Neural cell (in vitro differentiated cells): Measurements from ENCODE around the gene PRKCE. TPM values are rescaled to one million over a fixed set of nuclear protein-coding genes. Genes with fewer than 3 reads are reported as not detected.

Source experiments
- H2AFZ ChIP-seq: fragments of 200-600, 300-800 bp; sonication (generic), shearing (Covaris generic); 2 replicates; pipeline ENCODE4 v1.6.0; 2014; ENCODE audit warnings: low read depth, mild to moderate bottlenecking, antibody characterized with exemption, low read length, moderate library complexity
- H3F3A ChIP-seq: fragments of 200-600 bp; shearing (Covaris generic); 2 replicates; pipeline ENCODE4 v1.6.1; 2016; ENCODE audit warnings: mild to moderate bottlenecking, moderate library complexity, mixed read lengths, antibody characterized with exemption, low read length; ENCODE audit not compliant: insufficient read depth, poor library complexity, severe bottlenecking
- H3K27ac ChIP-seq: fragments of 200-600, 300-800 bp; sonication (generic), shearing (Covaris generic); 2 replicates; pipeline ENCODE4 v1.5.1; 2014; ENCODE audit warnings: mild to moderate bottlenecking, low read length, moderate library complexity
- H3K27me3 ChIP-seq: fragments of 300-800, 200-600 bp; sonication (generic), shearing (Covaris generic); 2 replicates; pipeline ENCODE4 v1.6.0; 2014; ENCODE audit warnings: mild to moderate bottlenecking, low read depth, low read length, moderate library complexity; ENCODE audit not compliant: insufficient read depth
- H3K36me3 ChIP-seq: fragments of 300-800, 200-600 bp; sonication (generic), shearing (Covaris generic); 2 replicates; pipeline ENCODE4 v1.5.1; 2014; ENCODE audit warnings: mild to moderate bottlenecking, antibody characterized with exemption, low read length, moderate library complexity; ENCODE audit not compliant: insufficient read depth
- H3K4me2 ChIP-seq: fragments of 300-800, 200-600 bp; sonication (generic), shearing (Covaris generic); 2 replicates; pipeline ENCODE4 v1.6.0; 2014; ENCODE audit warnings: mild to moderate bottlenecking, low read length
- H3K4me3 ChIP-seq: fragments of 300-800, 200-600 bp; sonication (generic), shearing (Covaris generic); 2 replicates; pipeline ENCODE4 v1.5.1; 2014; ENCODE audit warnings: mild to moderate bottlenecking, low read length, moderate library complexity
- H3K79me2 ChIP-seq: fragments of 200-600 bp; shearing (Covaris generic); replicated peaks from 2 replicates; pipeline ENCODE4 v1.6.0; 2014; ENCODE audit warnings: mild to moderate bottlenecking, low read length, moderate library complexity; ENCODE audit not compliant: insufficient read depth
- H3K9ac ChIP-seq: fragments of 300-800, 200-600 bp; sonication (generic), shearing (Covaris generic); 2 replicates; pipeline ENCODE4 v1.6.1; 2016; ENCODE audit warnings: mild to moderate bottlenecking, low read length, mixed read lengths
- H3K9me2 ChIP-seq: fragments of 200-600 bp; shearing (Covaris generic); 2 replicates; pipeline ENCODE4 v1.6.1; 2016; ENCODE audit warnings: mild to moderate bottlenecking, low read length, mixed read lengths; ENCODE audit not compliant: insufficient read depth
- H3K9me3 ChIP-seq: fragments of 200-600, 300-800 bp; sonication (generic), shearing (Covaris generic); 2 replicates; pipeline ENCODE4 v1.6.1; 2016; ENCODE audit warnings: mild to moderate bottlenecking, mixed run types, low read length, moderate library complexity, mixed read lengths
- H4K20me1 ChIP-seq: fragments of 200-600 bp; shearing (Covaris generic); 2 replicates; pipeline ENCODE4 v1.6.1; 2016; ENCODE audit warnings: mild to moderate bottlenecking, mixed run types; ENCODE audit not compliant: insufficient read depth
- EP300 ChIP-seq: fragments of 450-650 bp; conservative IDR thresholded peaks from 2 replicates; pipeline ENCODE4 v1.6.1; 2014; ENCODE audit warnings: antibody characterized with exemption, mild to moderate bottlenecking, moderate library complexity; ENCODE audit not compliant: poor library complexity, severe bottlenecking
- EZH2 ChIP-seq: fragments of 200-600, 300-800 bp; shearing (Covaris generic), sonication (generic); IDR thresholded peaks from 2 replicates; pipeline ENCODE4 v1.6.1; 2014; ENCODE audit warnings: antibody characterized with exemption, low read length, borderline replicate concordance, mild to moderate bottlenecking; ENCODE audit not compliant: insufficient read depth, poor library complexity, severe bottlenecking
- MXI1 ChIP-seq: fragments of 450-650 bp; conservative IDR thresholded peaks from 2 replicates; pipeline ENCODE4 v1.6.1; 2014; ENCODE audit warnings: antibody characterized with exemption, mild to moderate bottlenecking; ENCODE audit not compliant: poor library complexity, severe bottlenecking
- POLR2AphosphoS5 ChIP-seq: IDR thresholded peaks from 2 replicates; pipeline ENCODE4 v1.6.1; 2012
- RAD21 ChIP-seq: fragments of 450-650 bp; conservative IDR thresholded peaks from 2 replicates; pipeline ENCODE4 v1.6.1; 2014; ENCODE audit warnings: antibody characterized with exemption, mild to moderate bottlenecking, moderate library complexity
- SMC3 ChIP-seq: fragments of 450-650 bp; conservative IDR thresholded peaks from 2 replicates; pipeline ENCODE4 v1.6.1; 2014; ENCODE audit warnings: antibody characterized with exemption, mild to moderate bottlenecking, moderate library complexity; ENCODE audit not compliant: poor library complexity
- TAF1 ChIP-seq: IDR thresholded peaks from 2 replicates; pipeline ENCODE4 v1.6.1; 2012; ENCODE audit warnings: low read depth
- polyA plus RNA-seq: library from polyadenylated mRNA; depleted of rRNA; stranded (reverse); fragments of >200 nt; gene quantifications from 2 replicates; pipeline ENCODE4 v1.2.3, GENCODE V29; 2014
- TF ChIP-seq, protein P1 (sequence below): fragments of 450-650 bp; IDR thresholded peaks from 2 replicates; pipeline ENCODE4 v1.5.1; 2014; ENCODE audit warnings: antibody characterized with exemption, mild to moderate bottlenecking, moderate library complexity; ENCODE audit not compliant: poor library complexity, severe bottlenecking
- TF ChIP-seq, protein P2 (sequence below): IDR thresholded peaks from 2 replicates; pipeline ENCODE4 v1.6.1; 2012; ENCODE audit warnings: borderline replicate concordance

The PRKCE gene
- polyA plus RNA-seq, 1 donor from 2014 or later = 5.4 TPM

DNA sequence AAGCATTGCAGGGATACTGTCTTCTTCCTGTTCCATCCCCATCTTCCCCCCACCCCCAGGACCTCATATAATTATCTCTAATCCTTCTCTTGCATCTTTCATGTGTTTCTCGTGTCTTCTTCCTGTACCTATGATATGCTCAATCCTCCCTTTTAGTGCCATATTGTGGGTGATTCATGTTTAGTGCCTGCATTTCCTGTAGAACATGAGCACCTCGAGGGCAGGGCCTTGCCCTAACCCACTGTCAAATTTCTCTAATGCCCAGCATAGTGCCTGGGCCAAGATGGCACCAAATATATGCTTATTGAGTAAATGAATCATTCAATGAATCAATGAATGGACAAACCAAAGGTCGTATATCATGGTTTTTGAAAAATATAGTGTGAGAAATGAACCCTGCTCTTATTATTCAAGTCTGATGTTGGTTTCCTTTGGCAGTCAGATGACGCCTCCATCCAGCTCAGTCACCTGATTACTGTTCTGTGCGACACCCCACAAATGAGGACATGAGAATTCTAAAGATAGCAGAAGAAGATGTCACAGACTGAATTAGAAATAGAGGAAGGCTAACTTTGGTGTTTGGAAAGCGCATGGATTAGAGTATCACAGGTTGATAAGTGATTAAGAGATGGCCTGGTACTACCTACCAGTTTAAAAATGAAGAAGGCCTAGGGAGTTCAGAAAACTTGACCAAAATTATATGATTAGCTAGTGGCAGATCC lies 278.4 kb downstream of the PRKCE start:
- Histone ChIP-seq H3K9ac (no peak overlapping the region), H3K4me3 (no peak overlapping the region), H3K36me3 (no peaks in the 10 kb centered on the region), H3K79me2 (no peaks in the 10 kb centered on the region), H3K9me2 (no peaks in the 10 kb centered on the region), H4K20me1 (no peaks in the 10 kb centered on the region), H3K9me3 (no peaks in the 10 kb centered on the region), H3F3A (no peaks in the 10 kb centered on the region), H3K27ac (no peak overlapping the region), H3K4me2 (no peak overlapping the region), H3K27me3 (no peaks in the 10 kb centered on the region), H2AFZ (no peak overlapping the region)
- TF ChIP-seq, protein P1, sequence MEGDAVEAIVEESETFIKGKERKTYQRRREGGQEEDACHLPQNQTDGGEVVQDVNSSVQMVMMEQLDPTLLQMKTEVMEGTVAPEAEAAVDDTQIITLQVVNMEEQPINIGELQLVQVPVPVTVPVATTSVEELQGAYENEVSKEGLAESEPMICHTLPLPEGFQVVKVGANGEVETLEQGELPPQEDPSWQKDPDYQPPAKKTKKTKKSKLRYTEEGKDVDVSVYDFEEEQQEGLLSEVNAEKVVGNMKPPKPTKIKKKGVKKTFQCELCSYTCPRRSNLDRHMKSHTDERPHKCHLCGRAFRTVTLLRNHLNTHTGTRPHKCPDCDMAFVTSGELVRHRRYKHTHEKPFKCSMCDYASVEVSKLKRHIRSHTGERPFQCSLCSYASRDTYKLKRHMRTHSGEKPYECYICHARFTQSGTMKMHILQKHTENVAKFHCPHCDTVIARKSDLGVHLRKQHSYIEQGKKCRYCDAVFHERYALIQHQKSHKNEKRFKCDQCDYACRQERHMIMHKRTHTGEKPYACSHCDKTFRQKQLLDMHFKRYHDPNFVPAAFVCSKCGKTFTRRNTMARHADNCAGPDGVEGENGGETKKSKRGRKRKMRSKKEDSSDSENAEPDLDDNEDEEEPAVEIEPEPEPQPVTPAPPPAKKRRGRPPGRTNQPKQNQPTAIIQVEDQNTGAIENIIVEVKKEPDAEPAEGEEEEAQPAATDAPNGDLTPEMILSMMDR = no peak
- TF ChIP-seq, protein P2, sequence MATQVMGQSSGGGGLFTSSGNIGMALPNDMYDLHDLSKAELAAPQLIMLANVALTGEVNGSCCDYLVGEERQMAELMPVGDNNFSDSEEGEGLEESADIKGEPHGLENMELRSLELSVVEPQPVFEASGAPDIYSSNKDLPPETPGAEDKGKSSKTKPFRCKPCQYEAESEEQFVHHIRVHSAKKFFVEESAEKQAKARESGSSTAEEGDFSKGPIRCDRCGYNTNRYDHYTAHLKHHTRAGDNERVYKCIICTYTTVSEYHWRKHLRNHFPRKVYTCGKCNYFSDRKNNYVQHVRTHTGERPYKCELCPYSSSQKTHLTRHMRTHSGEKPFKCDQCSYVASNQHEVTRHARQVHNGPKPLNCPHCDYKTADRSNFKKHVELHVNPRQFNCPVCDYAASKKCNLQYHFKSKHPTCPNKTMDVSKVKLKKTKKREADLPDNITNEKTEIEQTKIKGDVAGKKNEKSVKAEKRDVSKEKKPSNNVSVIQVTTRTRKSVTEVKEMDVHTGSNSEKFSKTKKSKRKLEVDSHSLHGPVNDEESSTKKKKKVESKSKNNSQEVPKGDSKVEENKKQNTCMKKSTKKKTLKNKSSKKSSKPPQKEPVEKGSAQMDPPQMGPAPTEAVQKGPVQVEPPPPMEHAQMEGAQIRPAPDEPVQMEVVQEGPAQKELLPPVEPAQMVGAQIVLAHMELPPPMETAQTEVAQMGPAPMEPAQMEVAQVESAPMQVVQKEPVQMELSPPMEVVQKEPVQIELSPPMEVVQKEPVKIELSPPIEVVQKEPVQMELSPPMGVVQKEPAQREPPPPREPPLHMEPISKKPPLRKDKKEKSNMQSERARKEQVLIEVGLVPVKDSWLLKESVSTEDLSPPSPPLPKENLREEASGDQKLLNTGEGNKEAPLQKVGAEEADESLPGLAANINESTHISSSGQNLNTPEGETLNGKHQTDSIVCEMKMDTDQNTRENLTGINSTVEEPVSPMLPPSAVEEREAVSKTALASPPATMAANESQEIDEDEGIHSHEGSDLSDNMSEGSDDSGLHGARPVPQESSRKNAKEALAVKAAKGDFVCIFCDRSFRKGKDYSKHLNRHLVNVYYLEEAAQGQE = no peak
- TF ChIP-seq EP300 (no peak), RAD21 (no peak)

DNA sequence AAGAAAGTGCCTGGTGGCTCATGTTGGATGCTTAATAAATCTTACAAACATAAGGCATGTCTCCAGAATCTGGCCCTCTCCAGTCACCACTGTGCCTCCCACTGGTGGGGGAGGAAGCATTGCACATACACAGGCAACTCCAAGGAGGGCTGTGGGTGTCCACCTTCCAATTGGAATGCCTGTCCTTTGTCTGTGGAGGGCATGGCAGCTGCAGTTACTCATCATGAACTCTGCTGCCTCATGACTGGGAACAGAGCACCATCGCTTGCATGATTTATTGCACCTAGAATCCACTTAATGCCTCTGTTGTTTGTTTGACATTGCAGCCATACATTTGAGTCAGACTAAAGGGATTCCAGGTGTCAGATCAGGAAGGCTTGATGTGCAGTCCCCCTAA lies 278.9 kb downstream of the PRKCE start:
- no peaks in the 10 kb centered on the region for H4K20me1 ChIP-seq
- no peaks in the 10 kb centered on the region for H3K36me3 ChIP-seq
- no peak overlapping the region for H2AFZ ChIP-seq
- H3K79me2 ChIP-seq = no peaks in the 10 kb centered on the region
- no peaks in the 10 kb centered on the region for H3K9me3 ChIP-seq
- H3K27me3 ChIP-seq = no peaks in the 10 kb centered on the region
- H3K4me2 ChIP-seq = no peak overlapping the region
- H3F3A ChIP-seq = no peaks in the 10 kb centered on the region
- no peak overlapping the region for H3K9ac ChIP-seq
- H3K4me3 ChIP-seq = no peak overlapping the region
- TF ChIP-seq RAD21 (no peak), TAF1 (no peak), SMC3 (no peak), EP300 (no peak), MXI1 (no peak), POLR2AphosphoS5 (no peak), EZH2 (no peak)
- TF ChIP-seq, protein P2 = no peak
- TF ChIP-seq, protein P1 = no peak
- no peak overlapping the region for H3K27ac ChIP-seq
- no peaks in the 10 kb centered on the region for H3K9me2 ChIP-seq
